ENCODE measurements around the gene SPDYE2. TPM values are rescaled to one million over a fixed set of nuclear protein-coding genes. Genes with fewer than 3 reads are reported as not detected.
"Not testable (repeated sequence)": the region's sequence is repeated elsewhere in the genome, so short reads cannot be mapped to it uniquely, and the experiment has no call there.

Gene SPDYE2
- total RNA-seq, 1 donor from 2014 or later, result not detected

GRCh38 chr7:102542083-102542482 is 8.9 kb upstream of the SPDYE2 start:
- not testable (repeated sequence) for DNase-seq

- DNase-seq, result not testable (repeated sequence)
Measured at GRCh38 chr7:102542771-102543170, 8.3 kb upstream of the SPDYE2 start.

GRCh38 chr7:102543596-102543995 is 7.4 kb upstream of the SPDYE2 start, which contains the start of gene UPK3BL2:
UPK3BL2 (minus strand) TSS chr7:102543696; CDS start chr7:102543636, 60 bp downstream.
- DNase-seq, result not testable (repeated sequence)

GRCh38 chr7:102544372-102544771 is 6.7 kb upstream of the SPDYE2 start:
- not testable (repeated sequence) for DNase-seq

- DNase-seq, result not testable (repeated sequence)
Measured at GRCh38 chr7:102545288-102545687, 5.7 kb upstream of the SPDYE2 start.

DNA sequence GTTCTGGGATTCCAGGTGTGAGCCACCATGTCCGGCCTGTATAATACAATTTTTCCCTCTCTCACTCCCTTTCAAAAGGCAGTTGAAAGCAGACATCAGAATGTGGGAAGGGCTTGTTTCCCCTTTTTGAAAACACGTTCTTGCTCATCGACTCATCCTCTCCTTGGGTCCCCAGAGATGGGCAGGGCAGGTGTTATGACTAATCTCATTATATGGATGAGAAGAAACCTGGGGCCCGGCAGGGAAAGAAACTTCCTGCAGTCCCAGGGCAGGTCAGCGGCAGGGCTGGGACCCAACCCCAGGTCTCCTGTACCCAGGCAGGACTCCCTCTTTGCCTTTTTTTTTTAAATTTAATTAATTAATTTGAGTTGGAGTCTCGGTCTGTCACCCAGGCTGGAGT is 4.7 kb upstream of the SPDYE2 start:
- DNase-seq, result not testable (repeated sequence)

GRCh38 chr7:102568620-102569019 is 17.6 kb downstream of the SPDYE2 start:
- DNase-seq, result not testable (repeated sequence)

DNA sequence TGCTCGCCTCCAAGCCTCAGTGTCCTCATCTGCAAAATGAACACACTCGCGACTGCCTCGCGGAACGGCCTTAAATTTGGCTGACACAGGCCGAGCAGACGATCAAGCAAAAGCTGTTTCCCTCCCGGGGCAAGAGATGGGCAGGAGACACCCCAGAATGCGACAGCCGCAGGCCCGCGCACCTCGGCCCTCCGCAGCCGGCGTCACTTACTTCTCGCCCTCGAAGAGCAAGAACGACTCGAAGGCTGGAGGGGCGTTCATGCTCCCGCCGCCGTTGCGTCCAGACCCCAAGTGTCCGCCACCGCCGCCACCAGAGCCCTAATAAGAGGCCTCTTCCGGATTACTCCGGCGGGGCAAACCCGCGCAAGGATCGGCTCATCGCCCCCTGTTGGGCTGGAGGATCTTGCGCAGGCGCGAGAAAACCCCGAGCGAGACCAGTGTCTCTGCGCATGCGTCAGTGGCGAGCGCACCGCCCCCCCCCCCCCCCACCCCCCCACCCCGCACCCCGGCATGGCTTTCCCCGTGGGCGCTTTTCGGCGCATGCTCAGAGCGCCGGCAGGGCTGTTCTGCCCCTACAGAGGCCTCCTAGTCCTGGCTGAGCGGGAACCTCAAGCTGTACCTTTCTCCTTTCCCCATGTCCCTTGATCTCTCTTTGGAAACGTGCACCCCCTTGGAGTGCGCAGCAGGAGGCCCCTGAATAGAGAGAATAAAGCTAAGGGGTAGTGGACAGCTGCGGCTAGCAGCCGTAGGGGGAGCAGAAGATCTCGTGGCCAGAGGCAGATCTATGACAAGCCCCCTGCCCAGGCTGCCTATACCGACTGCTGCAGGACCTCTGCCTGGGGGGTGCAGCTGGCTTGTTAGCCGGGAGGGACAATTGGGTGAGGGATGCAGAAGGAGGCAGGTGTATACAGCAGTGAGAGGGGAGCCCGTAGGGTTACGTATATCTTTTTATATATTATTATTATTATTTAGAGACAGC is 21.5 kb downstream of the SPDYE2 start, which contains the start of gene POLR2J3:
POLR2J3 (minus strand) TSS at position 323 of the 979 bp plus-strand sequence; CDS start at position 261, 62 bp downstream.
- DNase-seq, result peak; percentile 93

DNA sequence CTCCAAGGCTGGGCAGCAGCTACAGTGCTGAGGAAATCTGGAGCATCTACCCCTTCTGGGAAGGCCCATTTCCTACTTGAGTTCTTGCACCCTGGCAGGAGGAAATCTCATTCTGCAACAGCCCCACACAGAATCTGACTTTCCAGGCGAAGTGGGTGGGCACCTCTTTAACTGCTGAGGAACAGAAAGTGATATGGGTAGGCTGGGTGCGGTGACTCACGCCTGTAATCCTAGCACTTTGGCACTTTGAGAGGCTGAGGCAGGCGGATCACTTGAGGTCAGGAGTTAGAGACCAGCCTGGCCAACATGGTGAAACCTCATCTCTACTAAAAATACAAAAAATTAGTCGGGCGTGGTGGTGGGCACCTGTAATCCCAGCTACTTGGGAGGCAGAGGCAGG is 23.6 kb downstream of the SPDYE2 start:
- not testable (repeated sequence) for DNase-seq

- DNase-seq, result not testable (repeated sequence)
Measured at GRCh38 chr7:102576363-102576762, 25.3 kb downstream of the SPDYE2 start.

DNA sequence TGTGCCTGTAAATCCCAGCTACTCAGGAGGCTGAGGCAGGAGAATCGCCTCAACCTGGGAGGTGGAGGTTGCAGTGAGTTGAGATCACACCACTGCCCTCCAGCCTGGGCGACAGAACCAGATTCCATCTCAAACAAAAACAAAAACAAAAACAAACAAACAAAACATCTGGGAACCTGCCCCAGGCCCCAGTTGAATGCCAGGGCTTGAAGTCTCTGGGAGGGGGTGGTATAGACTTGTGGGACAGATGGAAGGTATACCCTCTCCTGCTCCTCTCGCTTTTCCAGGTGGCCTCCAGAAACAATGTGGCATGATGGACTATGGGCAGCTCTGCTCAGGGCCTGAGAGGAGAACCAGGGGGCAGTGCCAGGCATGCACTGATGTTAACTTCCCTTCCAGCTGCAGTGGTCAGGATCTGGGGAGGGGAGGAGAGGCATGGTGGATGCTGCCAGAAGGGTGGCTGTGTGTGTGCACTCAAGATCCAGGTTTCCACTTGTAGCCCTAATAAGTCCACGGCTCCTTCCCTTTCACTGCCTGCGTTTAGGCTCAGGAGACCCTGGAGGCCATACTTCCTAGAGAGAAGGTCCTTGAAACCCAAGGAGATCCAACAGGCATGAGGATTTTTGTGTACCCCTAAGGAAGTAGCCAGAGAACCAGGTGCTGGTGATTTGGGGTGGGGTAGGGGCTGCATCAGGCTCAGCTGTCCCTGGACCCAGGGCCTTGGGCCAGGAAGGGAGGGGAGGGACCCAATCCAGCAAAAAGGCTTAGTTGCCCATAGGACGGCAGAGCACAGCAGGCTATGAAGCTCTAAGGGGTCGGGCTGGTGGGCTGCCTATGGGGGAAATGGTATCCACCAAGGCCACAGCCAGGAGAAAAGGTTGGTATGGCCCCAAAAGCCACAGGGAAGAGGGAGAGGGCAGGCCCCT is 26.6 kb downstream of the SPDYE2 start:
- DNase-seq, result not testable (repeated sequence)

GRCh38 chr7:102578486-102578885 is 27.5 kb downstream of the SPDYE2 start:
- DNase-seq, result not testable (repeated sequence)

- DNase-seq, result not testable (repeated sequence)
Measured at GRCh38 chr7:102581722-102582121, 30.7 kb downstream of the SPDYE2 start.

- DNase-seq, result not testable (repeated sequence)
Measured at GRCh38 chr7:102583495-102583894, 32.5 kb downstream of the SPDYE2 start.

- not testable (repeated sequence) for DNase-seq
Measured at GRCh38 chr7:102589857-102590256, 38.8 kb downstream of the SPDYE2 start.

- DNase-seq, result not testable (repeated sequence)
Measured at GRCh38 chr7:102592477-102593019, 41.5 kb downstream of the SPDYE2 start.

- DNase-seq, result not testable (repeated sequence)
Measured at GRCh38 chr7:102593637-102594334, 42.8 kb downstream of the SPDYE2 start.

DNA sequence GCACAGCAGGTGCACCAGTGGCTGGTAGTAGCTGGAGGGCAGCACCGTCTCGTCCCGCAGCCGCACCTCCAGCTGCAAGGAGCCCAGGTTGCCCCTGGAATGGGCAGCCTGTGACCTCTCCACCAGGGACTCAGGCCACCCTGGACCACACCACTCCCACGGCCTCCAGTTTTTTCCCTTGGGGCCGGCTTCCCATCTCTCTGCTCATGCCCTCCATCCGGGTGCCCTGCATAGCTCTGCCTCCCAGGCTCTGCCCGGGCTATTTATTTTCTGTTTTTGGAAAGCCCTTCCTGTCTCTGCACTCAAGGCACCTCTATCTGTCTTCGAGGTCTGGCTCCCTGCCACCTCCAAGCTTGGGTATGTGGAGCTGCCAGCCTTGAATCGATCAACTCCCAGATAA is 45.0 kb downstream of the SPDYE2 start:
- DNase-seq, result not testable (repeated sequence)

DNA sequence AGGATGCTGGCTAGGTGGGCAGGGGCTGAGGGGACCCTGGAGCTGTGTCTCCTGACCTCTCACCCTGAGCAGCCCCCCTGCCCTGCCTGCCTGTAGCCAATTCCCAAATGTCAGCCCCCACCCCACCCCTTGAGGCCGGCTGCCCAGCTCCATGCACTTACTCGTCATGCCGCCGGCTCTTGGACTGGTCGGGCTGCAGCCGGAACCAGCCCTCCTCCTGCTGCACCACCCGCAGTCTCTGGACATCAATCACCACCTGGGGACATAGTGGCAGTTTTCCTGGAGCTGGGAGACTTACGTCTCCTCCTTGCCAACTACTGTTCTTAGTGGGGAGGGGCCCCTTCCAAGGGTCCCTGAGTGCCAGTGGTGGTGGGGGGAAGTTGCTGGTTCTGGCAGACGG is 48.7 kb downstream of the SPDYE2 start:
- not testable (repeated sequence) for DNase-seq

DNA sequence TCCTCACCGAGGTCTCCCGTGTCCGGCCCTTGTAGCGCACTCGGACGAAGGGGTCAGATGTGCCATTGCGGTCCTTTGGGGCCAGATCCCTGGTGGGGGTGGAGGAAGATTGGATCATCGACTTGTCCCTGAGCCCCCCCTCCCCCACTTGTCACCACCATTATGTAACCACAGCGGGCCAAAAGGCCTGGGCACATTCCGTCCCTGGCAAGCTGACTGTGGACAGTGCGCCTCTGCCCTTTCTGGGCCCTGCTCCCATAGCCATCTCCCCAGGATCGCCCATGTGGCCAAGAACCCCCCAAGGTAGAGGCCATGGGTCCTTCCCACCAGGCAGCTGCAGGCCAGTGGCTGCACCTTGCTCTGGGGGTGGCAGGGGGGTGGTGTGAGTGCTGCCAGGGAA is 51.3 kb downstream of the SPDYE2 start:
- not testable (repeated sequence) for DNase-seq

GRCh38 chr7:102604431-102605145 is 53.6 kb downstream of the SPDYE2 start:
- DNase-seq, result not testable (repeated sequence)

Measured in dermis blood vessel endothelial cell (primary cell).